ENCODE measurements around the gene SLC2A13.

The SLC2A13 gene

GRCh38 chr12:39805651-39806050 is 300.2 kb downstream of the SLC2A13 start:
- no peak for TF ChIP-seq CTCF (IDR thresholded peaks at IDR 0.05; ENCODE audit: borderline replicate concordance, insufficient read depth, low read depth, low read length)
- no peak overlapping the region for H3K4me3 ChIP-seq (ENCODE audit: low read depth, low read length)

- TF ChIP-seq CTCF (IDR thresholded peaks at IDR 0.05; ENCODE audit: borderline replicate concordance, insufficient read depth, low read depth, low read length) = no peak
- H3K4me3 ChIP-seq (ENCODE audit: low read depth, low read length) = no peak overlapping the region
Observed at GRCh38 chr12:39804898-39805297, 301.0 kb downstream of the SLC2A13 start.

GRCh38 chr12:39804479-39804878 is 301.4 kb downstream of the SLC2A13 start:
- no peak for TF ChIP-seq CTCF (IDR thresholded peaks at IDR 0.05; ENCODE audit: borderline replicate concordance, insufficient read depth, low read depth, low read length)
- no peak overlapping the region for H3K4me3 ChIP-seq (ENCODE audit: low read depth, low read length)

- TF ChIP-seq CTCF (IDR thresholded peaks at IDR 0.05; ENCODE audit: borderline replicate concordance, insufficient read depth, low read depth, low read length) = no peak
- H3K4me3 ChIP-seq (ENCODE audit: low read depth, low read length) = no peak overlapping the region
Observed at GRCh38 chr12:39803151-39803550, 302.7 kb downstream of the SLC2A13 start.

GRCh38 chr12:39798977-39799376 is 306.9 kb downstream of the SLC2A13 start:
- no peak for TF ChIP-seq CTCF (IDR thresholded peaks at IDR 0.05; ENCODE audit: borderline replicate concordance, insufficient read depth, low read depth, low read length)

GRCh38 chr12:39798429-39798828 is 307.5 kb downstream of the SLC2A13 start:
- no peak for TF ChIP-seq CTCF (IDR thresholded peaks at IDR 0.05; ENCODE audit: borderline replicate concordance, insufficient read depth, low read depth, low read length)
- H3K4me3 ChIP-seq (ENCODE audit: low read depth, low read length) = no peak overlapping the region

More at GRCh38 chr12:39798977-39799376, 306.9 kb downstream of the SLC2A13 start:
- H3K4me3 ChIP-seq (ENCODE audit: low read depth, low read length) = no peak overlapping the region

- TF ChIP-seq CTCF (IDR thresholded peaks at IDR 0.05; ENCODE audit: borderline replicate concordance, insufficient read depth, low read depth, low read length) = no peak
- no peak overlapping the region for H3K4me3 ChIP-seq (ENCODE audit: low read depth, low read length)
Observed at GRCh38 chr12:39795481-39795880, 310.4 kb downstream of the SLC2A13 start.

Data from GM12875 (cell line).